Amygdala (tissue), 56 donors: ENCODE results near the gene CENPO.
"Not testable (repeated sequence)": the region's sequence is repeated elsewhere in the genome, so short reads cannot be mapped to it uniquely, and the experiment has no call there.

ENCODE experiments used
- DNase-seq, 56 donors: peaks; one replicate each; lab custom pipeline; 2025; lab: John Stamatoyannopoulos, UW

Gene CENPO

DNA sequence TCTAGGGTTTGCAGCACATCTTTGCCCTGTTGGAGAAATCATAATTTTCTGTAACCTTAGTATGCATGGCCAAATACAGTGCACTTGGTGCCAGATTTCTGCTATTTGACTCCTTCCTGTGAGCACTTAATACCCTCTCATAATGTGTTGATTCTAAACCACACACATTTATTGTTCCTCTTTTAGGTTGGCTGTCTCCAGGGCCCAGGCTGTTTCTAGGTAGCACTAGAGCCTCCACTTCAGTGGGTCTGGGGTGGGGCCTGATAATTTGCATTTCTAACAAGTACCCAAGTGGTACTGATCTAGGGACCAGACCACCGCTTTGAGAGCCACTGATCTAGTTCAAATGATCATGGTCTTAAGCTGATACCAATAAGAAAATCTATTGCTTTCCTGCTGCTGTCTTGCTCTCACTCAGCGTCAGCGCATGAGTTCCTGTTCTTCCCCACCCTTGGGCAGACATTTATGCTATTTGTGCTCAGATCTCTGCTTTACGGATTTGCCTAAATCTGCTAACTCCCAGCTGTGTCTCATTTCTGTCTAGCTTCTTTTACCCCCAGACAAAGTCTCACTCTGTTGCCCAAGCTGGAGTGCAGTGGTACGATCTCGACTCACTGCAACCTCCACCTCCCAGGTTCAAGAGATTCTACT is 7.4 kb upstream of the CENPO start:
- no peak for DNase-seq

DNA sequence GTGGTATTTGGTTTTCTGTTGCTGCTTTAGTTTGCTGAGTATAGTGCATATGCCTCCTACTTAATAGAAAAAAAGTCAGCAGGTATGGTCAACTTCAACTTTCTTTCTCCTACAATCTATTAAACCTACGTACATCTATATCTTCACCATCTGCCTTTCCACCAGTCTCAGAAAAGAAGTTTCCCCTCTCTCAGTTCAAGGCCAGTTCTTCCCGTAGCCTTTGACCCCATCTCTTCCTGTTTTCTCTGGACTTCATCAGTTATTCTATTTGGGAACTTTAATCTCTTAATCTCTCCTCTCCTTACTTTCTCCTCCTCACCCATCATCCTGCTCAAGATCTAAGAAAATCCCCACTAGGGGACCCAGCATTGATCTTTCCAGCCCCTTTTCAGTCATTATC is 5.7 kb upstream of the CENPO start:
- no peak for DNase-seq

DNA sequence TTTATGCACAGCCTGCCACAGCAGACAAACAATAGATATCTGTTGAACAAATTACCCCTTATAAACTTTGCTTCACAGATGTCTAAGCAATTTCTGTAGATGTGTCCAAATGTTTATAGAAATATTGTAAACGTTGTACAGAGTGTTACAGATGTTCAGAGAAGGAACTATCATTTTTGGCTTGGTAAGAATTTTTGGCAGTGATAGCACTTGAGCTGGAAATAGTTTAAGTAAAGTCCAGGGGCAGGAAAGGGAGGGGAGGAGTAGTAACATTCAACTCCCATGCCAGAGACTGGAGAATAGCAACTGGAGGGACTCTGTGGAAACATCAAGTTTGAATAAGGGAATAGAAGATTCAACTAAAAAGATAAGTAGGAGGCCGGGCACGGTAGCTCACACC is 4.4 kb upstream of the CENPO start:
- no peak for DNase-seq

DNA sequence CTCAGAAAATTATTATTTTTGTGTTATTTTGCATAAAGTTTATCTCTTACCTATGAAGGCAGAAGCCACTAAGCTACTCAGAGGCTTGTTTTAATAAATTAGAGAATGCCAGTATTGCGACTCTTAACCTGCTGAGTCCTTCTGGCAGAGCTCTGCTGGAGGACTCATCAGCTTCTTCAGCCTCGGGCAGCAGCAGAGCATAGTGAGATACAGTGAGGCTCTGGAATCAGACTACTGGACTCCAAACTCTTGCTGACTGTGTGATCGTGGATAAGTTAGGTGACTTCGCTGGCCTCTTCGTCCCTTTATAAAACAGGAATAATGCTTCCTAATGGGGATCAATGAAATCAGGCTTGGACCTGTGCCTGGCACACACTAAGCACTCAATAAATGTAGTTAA is 1.8 kb upstream of the CENPO start:
- no peak for DNase-seq

DNA sequence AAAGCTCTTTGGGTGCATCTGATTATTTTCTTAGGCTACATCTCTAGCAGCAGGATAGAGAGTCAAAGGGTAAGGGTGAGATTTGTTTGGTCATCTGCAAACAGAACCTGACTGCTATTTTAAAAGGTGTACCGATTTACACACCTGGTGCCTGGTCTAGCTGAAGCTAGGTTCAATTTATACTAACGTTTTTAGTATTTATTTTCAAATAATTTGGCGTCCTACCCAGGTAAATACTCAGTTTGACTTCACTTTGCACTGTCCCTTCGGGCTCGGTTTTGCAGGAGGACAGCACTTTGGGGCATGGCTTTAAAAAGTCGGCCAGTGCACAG is 717 bp upstream of the CENPO start:
- DNase-seq: no peak

DNA sequence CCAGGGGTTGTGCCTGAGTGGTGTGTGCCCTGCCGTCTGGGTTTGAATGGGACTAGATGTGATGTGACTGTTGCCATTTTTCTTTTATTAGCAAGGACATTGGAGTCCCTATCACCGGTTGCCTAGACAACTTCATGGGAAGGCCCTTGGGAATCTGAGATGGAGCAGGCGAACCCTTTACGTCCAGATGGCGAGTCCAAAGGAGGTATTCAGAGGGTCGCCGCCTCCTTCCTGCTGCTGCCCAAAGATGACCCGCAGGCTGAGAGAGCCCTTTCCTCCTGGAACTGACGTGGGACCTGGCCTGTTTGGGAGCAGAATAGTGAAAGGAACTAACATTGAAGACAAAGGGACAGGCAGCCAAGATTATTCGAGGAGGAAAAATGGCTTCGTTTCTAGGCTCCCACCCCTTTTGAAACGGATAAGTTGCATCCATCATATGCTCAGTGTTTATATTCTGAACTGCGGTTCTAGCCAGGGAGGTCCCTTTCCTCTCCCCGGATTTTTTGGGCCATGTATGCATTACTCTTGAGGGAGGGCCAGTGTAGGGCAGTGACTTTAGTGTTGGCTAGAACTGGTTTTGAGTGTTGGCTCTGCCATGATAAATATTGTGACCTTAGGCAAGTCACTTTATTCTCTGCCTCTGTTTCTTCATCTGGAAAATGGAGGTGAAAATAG is 673 bp downstream of the CENPO start:
- DNase-seq: peak in 2 of 56 donors; percentile 33 to 45

DNA sequence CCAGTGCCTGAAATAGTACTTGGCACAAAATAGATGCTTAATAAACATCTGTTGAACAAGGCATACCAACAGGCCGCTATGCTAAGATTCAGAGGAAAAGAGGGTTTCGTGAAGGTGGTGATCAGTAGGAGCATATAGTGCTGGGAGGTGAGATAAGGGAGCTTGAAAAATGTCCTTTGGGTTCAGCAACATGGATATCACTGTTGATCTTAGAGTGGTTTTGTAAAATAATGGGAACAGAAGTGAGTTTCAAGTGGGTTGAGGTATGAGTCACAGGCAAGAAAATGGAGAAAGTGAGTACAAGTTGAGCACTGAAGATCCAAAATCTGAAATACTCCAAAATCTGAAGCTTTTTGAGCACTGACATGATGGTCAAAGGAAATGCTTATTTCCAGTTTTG is 4.4 kb downstream of the CENPO start:
- DNase-seq: no peak

DNA sequence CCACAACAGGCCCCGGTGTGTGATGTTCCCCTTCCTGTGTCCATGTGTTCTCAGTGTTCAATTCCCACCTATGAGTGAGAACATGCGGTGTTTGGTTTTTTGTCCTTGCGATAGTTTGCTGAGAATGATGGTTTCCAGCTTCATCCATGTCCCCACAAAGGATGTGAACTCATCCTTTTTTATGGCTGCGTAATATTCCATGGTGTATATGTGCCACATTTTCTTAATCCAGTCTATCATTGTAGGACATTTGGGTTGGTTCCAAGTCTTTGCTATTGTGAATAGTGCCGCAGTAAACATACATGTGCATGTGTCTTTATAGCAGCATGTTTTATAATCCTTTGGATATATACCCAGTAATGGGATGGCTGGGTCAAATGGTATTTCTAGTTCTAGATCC is 7.3 kb downstream of the CENPO start:
- DNase-seq: not testable (repeated sequence)

DNA sequence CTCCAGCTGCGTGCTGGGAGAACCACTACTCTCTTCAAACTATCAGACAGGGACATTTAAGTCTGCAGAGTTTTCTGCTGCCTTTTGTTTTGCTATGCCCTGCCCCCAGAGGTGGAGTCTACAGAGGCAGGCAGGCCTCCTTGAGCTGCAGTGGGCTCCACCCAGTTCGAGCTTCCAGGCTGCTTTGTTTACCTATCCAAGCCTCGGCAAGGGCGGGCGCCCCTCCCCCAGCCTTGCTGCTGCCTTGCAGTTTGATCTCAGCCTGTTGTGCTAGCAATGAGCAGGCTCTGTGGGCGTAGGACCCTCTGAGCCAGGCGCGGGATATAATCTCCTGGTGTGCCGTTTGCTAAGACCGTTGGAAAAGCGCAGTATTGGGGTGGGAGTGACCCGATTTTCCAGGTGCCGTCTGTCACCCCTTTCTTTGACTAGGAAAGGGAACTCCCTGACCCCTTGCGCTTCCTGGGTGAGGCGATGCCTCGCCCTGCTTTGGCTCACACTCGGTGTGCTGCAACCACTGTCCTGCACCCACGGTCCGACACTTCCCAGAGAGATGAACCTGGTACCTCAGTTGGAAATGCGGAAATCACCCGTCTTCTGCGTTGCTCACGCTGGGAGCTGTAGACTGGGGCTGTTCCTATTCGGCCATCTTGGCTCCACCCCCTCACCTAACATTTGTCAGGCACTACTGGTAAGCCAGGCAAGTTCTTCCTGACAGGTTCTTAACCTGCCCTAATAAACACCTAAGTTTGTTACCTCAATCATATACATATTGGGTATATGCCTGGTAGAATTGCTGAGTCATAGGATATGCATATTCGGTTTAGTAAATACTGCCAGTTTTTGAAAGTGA is 12.8 kb downstream of the CENPO start:
- not testable (repeated sequence) for DNase-seq

DNA sequence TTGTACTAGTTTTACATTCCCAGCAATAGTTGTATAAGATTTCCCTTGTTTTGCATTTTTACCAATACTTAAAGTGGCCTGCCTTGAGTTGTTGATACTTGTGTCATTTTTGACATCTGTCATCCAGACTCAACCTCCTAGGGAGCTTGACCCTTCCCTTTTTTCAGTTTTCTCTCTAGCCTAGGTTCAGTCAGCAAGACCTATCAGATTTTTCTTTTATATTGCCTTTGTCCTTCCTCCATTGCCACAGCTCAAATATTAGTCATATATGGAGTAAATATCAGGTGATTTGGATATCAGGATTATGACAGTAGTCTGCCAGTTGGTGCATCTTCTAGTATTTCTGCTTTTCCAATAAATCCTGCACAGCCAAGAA is 13.4 kb downstream of the CENPO start:
- no peak for DNase-seq

DNA sequence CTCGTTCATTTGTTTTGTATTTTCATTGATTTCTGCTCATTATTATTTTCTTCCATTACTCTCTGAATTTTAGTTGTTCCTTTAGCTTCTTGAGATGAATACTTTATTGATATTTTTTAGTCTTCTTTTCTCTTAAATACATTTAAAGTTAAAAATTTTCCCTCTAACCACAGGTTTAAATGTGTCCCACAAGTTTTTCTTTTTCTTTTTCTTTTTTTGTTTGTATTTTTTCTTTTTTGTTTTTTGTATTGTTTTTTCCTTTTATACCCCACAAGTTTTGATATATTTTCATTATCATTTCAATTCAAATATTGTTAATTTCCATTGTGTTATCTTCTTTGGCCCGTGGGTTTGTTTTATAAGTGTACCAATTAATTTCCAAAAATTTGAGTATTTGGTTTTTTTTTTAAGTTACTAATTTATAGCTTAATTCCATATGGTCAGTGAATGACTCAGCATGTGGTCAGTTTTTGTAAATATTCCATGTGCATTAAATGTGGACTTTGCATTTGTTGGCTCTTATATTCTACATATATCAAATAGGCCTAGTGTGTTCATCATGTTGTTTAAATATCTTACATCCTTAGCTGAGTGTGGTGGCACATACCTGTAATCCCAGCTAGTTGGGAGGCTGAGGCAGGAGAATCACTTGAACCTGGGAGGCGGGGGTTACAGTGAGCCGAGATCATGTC is 16.2 kb downstream of the CENPO start:
- no peak for DNase-seq

DNA sequence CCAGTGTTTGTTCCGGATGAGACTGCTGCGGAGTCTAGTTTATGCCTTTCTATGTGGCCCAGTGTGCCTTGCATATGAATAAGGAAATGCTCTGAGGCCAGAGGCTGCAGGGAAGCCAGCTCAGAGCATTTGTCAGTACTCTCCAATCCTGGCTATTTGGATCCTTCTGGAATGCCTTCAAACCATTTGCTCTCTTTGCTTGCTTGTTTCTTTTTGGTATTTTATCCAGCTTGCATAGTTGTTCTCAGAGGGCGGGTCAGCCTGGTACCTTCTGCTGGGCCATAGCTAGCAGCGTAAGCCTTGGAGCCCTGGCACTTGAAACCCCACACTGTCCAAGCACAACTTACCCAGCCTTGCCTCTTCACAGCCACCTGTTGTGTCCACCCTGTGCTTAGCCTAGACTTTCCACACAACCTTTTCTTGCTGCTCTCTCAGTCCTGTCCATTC is 20.5 kb downstream of the CENPO start:
- peak in 12 of 56 donors; percentile 12 to 49 (median 38) for DNase-seq

DNA sequence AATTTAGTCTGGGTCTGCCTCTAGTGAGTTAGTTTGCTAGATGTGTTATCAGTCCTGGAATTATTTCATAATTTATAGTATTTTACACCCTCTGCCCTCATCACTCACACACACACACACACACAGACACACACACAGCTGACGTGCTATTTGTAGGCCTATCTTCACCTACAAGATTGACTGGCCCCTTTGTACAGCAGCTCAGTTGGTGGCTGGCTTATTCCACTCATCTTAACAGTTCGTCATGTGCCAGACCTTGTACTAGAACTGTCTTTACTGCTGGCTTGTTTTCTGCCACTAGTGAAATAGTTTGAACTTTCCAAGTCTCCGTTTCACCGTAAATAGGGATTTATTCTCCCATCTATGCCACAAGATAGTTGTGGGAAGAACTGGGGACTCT is 21.3 kb downstream of the CENPO start:
- no peak for DNase-seq

DNA sequence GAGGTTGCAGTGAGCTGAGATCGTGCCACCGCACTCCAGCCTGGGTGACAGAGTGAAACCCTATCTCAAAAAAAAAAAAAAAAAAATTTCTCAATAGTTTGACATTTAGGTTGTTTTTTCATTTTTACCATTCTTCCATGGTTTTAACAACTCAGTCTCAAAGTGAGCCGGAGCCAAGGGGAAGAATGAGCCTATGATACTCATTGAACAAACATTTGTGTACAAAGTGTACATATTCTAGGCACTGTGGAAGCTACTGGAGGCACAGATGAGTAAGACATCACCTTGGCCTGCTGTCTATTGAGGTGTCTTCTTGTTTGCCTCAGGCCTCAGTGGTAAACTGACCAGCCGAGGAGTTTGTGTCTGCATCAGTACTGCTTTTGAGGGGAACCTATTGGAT is 21.9 kb downstream of the CENPO start:
- DNase-seq: no peak

DNA sequence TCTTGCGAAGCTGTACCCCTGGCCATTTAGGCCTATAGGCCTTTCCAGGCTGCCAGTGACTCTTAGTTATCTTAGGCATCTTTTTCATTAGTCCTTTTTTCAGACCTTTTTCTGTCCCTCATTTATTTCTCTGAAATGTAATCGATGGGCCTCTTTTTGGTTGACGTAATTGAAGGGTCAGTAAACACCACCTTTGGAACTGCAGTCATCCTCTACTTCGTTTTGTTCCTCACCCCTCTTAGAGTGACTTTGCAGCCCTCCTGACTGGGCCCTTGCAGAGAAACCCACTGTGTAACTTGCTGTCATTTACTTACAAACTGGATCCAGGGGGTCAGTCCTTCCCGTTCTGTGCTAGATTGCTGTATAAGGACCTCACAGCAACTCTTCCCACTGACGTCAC is 23.2 kb downstream of the CENPO start:
- DNase-seq: no peak

DNA sequence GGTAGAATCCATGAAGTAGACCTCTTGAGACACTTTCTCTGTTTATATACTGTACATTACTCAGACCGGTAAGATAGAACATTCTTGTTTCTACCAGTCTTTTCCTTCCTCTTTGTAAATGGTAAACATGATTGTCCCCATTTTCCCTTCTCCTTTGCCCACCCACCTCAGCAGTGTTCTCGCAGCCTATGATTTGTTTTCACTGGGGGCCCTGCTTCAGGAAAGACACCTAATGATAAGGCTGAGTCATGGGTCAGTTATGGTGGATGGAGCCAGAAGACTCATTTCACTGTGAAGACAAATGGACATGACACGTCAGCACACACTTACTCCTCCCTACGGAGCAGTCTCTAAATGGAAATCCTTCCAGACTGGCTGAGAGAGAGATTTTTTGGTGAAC is 23.7 kb downstream of the CENPO start:
- no peak for DNase-seq

DNA sequence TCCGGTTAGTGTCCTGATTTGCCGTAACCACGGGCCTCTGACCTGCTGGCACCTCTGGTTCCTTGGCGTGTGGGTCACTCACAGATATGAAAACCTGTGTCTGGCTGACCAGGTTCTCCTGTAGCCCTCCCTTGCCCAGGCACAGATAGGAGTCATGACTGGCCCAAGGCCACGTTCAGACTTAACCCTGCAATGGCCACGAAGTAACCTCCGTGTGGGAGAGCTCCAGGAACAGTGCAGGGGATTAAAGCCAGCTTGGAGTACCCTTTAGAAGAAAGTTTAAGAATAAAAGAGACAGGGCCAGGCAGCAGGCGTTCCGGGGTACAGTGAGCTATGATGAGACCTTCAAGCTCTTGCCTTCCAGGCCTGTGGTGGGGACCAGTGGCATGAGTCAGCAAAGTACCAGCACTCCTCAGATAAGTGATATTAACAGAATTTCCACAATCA is 25.5 kb downstream of the CENPO start:
- no peak for DNase-seq

DNA sequence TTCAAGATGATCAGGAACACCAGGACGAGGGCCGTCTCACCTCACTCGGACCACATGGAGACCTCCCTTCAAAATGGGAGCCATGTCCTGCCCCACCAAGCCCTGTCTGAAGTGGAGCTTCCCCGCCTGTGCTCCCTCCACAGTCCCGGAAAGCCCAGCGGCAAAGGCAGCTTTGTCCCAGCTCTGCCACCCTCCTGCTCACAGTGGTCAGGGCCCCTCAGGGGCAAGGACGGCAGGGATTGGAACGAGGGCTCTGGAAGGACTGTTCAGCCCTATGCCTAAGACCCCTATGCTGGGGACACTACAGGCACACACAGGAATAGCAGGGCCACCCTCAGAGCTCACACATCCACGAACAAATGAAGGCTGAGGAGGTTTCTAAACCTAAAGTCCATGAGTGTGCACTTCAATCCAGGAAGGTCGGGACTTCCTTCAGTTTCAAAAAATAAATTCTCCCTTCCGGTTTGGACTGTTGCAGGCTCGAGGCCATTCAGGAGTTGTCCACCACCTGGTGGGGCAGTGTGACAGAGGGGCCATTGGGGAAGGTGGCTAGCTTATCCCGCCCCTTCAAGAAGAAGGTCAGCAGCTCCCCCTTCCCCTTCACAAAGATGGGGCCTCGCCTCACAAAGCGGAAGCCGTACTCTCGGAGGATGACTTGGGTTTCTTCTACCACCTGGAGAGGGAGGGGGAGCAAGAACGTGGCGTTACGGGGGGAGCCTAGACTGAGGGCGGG is 26.4 kb downstream of the CENPO start:
- DNase-seq: no peak

DNA sequence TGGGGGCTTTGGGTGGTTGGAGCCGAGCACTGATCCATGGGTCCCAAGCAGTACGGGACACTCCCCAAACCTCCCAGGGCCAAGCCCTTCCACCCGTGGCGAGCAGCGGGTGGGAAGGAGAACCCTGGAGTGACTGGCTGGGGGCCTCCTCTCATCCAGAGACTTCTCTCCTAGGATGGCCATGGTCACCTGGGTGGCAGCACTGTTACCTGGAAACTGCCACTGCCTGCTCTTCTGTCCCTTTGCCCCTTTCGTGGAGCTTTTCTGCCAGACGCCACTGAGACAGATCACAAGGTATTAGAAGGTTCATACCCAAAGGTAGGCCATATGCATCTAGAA is 26.9 kb downstream of the CENPO start:
- DNase-seq: no peak

DNA sequence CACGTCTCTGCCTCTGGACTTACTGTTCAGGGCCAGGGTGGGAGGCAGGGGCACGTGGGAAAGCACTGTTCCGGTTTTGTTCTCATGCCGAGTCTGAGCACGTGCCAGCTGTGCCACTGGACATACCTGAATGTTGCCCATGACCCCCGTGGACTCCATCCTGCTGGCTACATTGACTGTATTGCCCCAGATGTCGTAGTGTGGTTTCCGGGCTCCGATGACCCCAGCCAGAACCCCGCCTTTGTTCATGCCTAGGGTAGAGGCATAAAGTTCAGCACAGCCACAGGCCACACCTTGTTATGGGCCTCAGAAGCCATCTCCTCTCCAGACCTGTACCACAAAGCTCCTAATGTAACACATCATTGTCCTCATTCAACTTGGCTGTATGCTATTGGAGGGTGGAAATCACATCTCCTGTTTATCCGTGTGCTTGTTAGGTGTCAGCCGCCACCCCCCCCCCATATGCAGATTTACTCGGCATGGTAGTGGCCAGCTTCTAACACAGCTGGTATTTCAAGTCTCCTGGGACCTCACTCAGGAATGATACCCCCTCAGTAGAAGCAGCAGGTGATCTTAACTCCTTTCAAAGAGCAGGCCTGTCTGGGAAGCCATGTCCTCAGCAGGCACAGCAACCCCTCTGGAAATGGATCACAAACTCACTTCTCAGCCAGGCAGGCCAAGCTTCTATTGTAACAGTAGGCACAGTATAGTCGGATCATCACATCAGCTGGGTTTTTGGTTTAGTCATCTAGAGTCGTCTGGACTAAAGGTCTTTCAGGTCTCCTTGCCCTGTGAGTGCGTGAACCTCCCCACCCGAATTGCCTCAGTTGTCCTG is 27.6 kb downstream of the CENPO start:
- DNase-seq: no peak
